RWPE2 (cell line): ENCODE measurements around the gene ARHGEF28.

Source experiments
- ATAC-seq: fragments of 200-7000 bp; cut with Tn5 transposase; 3 replicates; pipeline ENCODE4 v1.9.1; 2021; ENCODE audit warnings: low read depth
- DNase-seq: peaks from one replicate; pipeline ENCODE4 v3.0.0-alpha.2; 2020; ENCODE audit warnings: low spot score
- H3K27ac ChIP-seq: fragments of 450-650 bp; 2 replicates; pipeline ENCODE4 v1.5.1; 2017; ENCODE audit warnings: mild to moderate bottlenecking; ENCODE audit not compliant: poor library complexity, severe bottlenecking
- H3K27me3 ChIP-seq: fragments of 250-450 bp; sonication (Bioruptor Pico); 2 replicates; pipeline ENCODE4 v1.5.1; 2021; ENCODE audit warnings: mild to moderate bottlenecking, moderate library complexity; ENCODE audit not compliant: insufficient read depth, poor library complexity, severe bottlenecking
- H3K36me3 ChIP-seq: fragments of 250-450 bp; sonication (Bioruptor Pico); 2 replicates; pipeline ENCODE4 v1.5.1; 2020; ENCODE audit warnings: low read depth, mild to moderate bottlenecking, moderate library complexity
- H3K4me1 ChIP-seq: fragments of 250-450 bp; sonication (Bioruptor Pico); 2 replicates; pipeline ENCODE4 v1.5.1; 2021; ENCODE audit warnings: mild to moderate bottlenecking, moderate library complexity; ENCODE audit not compliant: insufficient read depth, poor library complexity, severe bottlenecking
- H3K4me3 ChIP-seq: fragments of 250-450 bp; sonication (Bioruptor Pico); 2 replicates; pipeline ENCODE4 v1.5.1; 2021; ENCODE audit warnings: mild to moderate bottlenecking, moderate library complexity; ENCODE audit not compliant: severe bottlenecking
- H3K9me3 ChIP-seq: fragments of 250-450 bp; sonication (Bioruptor Pico); 2 replicates; pipeline ENCODE4 v1.5.1; 2021; ENCODE audit warnings: mild to moderate bottlenecking, moderate library complexity; ENCODE audit not compliant: severe bottlenecking
- TF ChIP-seq, protein P1 (sequence below): fragments of 450-650 bp; IDR thresholded peaks from one replicate; pipeline ENCODE4 v1.5.1; 2017; ENCODE audit warnings: mild to moderate bottlenecking, moderate library complexity; ENCODE audit not compliant: poor library complexity, severe bottlenecking

ARHGEF28 gene

GRCh38 chr5:73831066-73831465 lies 205.1 kb downstream of the ARHGEF28 start:
- Histone ChIP-seq H3K27me3 (no peaks in the 10 kb centered on the region), H3K4me1 (peaks cover 19% of the 10 kb centered on the region), H3K9me3 (no peaks in the 10 kb centered on the region), H3K27ac (no peak overlapping the region), H3K36me3 (peaks cover 46% of the 10 kb centered on the region), H3K4me3 (no peak overlapping the region)
- DNase-seq (no peak), ATAC-seq (no peak)
- TF ChIP-seq, protein P1, sequence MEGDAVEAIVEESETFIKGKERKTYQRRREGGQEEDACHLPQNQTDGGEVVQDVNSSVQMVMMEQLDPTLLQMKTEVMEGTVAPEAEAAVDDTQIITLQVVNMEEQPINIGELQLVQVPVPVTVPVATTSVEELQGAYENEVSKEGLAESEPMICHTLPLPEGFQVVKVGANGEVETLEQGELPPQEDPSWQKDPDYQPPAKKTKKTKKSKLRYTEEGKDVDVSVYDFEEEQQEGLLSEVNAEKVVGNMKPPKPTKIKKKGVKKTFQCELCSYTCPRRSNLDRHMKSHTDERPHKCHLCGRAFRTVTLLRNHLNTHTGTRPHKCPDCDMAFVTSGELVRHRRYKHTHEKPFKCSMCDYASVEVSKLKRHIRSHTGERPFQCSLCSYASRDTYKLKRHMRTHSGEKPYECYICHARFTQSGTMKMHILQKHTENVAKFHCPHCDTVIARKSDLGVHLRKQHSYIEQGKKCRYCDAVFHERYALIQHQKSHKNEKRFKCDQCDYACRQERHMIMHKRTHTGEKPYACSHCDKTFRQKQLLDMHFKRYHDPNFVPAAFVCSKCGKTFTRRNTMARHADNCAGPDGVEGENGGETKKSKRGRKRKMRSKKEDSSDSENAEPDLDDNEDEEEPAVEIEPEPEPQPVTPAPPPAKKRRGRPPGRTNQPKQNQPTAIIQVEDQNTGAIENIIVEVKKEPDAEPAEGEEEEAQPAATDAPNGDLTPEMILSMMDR: no peak

GRCh38 chr5:73834693-73835092 lies 208.7 kb downstream of the ARHGEF28 start:
- TF ChIP-seq, protein P1: no peak
- Histone ChIP-seq H3K27me3 (no peaks in the 10 kb centered on the region), H3K27ac (no peak overlapping the region), H3K4me3 (no peak overlapping the region), H3K36me3 (peaks cover 65% of the 10 kb centered on the region), H3K9me3 (no peaks in the 10 kb centered on the region), H3K4me1 (peaks cover 7% of the 10 kb centered on the region)
- DNase-seq (no peak), ATAC-seq (no peak)

- TF ChIP-seq, protein P1: no peak
- no peak for ATAC-seq
- no peaks in the 10 kb centered on the region for H3K27me3 ChIP-seq
Observed at GRCh38 chr5:73835726-73836125, 209.7 kb downstream of the ARHGEF28 start.

DNA sequence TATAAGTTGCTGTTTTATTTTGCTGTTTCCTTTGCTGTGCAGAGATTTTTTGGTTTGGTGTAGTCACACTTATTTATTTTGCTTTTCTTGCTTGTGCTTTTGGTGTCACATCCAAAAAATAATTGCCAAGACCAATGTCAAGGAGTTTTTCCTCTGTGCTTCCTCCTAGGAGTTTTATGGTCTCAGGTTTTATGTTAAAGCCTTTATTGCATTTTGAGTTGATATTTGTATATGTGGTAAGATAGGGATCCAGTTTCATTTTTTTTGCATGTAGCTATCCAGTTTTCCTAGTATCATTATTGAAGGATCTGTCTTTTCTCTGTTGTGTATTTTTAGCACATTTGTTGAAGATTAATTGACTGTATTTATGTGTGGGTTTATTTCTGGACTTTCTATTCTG lies 210.6 kb downstream of the ARHGEF28 start:
- ATAC-seq: no peak
- H3K36me3 ChIP-seq: peaks cover 72% of the 10 kb centered on the region
- no peak for DNase-seq

More at GRCh38 chr5:73835726-73836125, 209.7 kb downstream of the ARHGEF28 start:
- H3K4me1 ChIP-seq: peaks cover 6% of the 10 kb centered on the region
- no peak for DNase-seq
- H3K27ac ChIP-seq: no peak overlapping the region
- no peak overlapping the region for H3K4me3 ChIP-seq
- H3K9me3 ChIP-seq: no peaks in the 10 kb centered on the region
- peaks cover 73% of the 10 kb centered on the region for H3K36me3 ChIP-seq

DNA sequence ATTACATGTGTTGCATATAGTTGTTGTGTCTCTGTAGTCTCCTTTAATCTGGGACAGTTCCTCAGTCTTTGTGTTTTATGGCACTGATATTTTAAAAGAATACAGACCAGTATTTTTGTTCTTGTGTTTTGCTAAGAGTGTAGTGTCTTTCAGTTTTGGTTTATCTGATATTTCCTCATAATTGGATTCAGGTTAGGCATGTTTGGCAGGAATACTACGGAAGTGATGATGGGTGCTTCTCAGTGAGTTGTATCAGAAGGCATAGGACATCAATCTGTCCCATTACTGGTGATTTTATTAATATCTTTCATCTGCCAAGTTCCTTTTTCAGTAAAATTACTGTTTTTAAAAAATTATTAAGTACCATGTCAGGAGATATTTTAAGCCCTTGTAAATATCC lies 212.9 kb downstream of the ARHGEF28 start:
- H3K4me3 ChIP-seq: no peak overlapping the region
- TF ChIP-seq, protein P1: no peak
- DNase-seq: no peak

More for the DNA sequence above, 210.6 kb downstream of the ARHGEF28 start:
- Histone ChIP-seq H3K9me3 (no peaks in the 10 kb centered on the region), H3K4me1 (no peaks in the 10 kb centered on the region), H3K27me3 (no peaks in the 10 kb centered on the region), H3K4me3 (no peak overlapping the region), H3K27ac (no peak overlapping the region)
- TF ChIP-seq, protein P1: no peak

More for the DNA sequence above, 212.9 kb downstream of the ARHGEF28 start:
- Histone ChIP-seq H3K9me3 (no peaks in the 10 kb centered on the region), H3K4me1 (no peaks in the 10 kb centered on the region), H3K36me3 (peaks cover 72% of the 10 kb centered on the region), H3K27me3 (no peaks in the 10 kb centered on the region), H3K27ac (no peak overlapping the region)
- ATAC-seq: no peak
